Measurements from ENCODE around the gene RSL24D1. TPM values are rescaled to one million over a fixed set of nuclear protein-coding genes. Genes with fewer than 3 reads are reported as not detected.

RSL24D1 gene
- total RNA-seq, 1 donor from 2014 or later: 51.1 TPM

GRCh38 chr15:55230051-55230670 lies 33.4 kb upstream of the RSL24D1 start:
- H3K27me3 ChIP-seq: no peaks in the 10 kb centered on the region
- no peaks in the 10 kb centered on the region for H3K4me1 ChIP-seq
- TF ChIP-seq CTCF (IDR thresholded peaks at IDR 0.05) (no peak), POLR2AphosphoS5 (IDR thresholded peaks at IDR 0.05; ENCODE audit: insufficient read depth in 1 of 2, low read depth in 1 of 2) (no peak), POLR2A (IDR thresholded peaks at IDR 0.05) (no peak)
- intact Hi-C loops (cut with DNase I): no loop called here
- DNase-seq (ENCODE audit: extremely low spot score in 2 of 2): no peak
- no peak overlapping the region for H3K4me3 ChIP-seq
- no peaks in the 10 kb centered on the region for H3K9me3 ChIP-seq
- H3K27ac ChIP-seq: no peak overlapping the region
- H3K36me3 ChIP-seq: peaks cover 0 to 5% of the 10 kb centered on the region in 2 donors

GRCh38 chr15:55226127-55226526 lies 29.4 kb upstream of the RSL24D1 start:
- H3K4me1 ChIP-seq: peaks cover 9% of the 10 kb centered on the region
- no peaks in the 10 kb centered on the region for H3K27me3 ChIP-seq
- intact Hi-C loops (cut with DNase I): no loop called here
- no peak overlapping the region for H3K4me3 ChIP-seq
- H3K9me3 ChIP-seq: no peaks in the 10 kb centered on the region
- peaks cover 0 to 6% of the 10 kb centered on the region in 2 donors for H3K36me3 ChIP-seq
- TF ChIP-seq POLR2A (IDR thresholded peaks at IDR 0.05) (no peak), POLR2AphosphoS5 (IDR thresholded peaks at IDR 0.05; ENCODE audit: insufficient read depth in 1 of 2, low read depth in 1 of 2) (no peak), CTCF (IDR thresholded peaks at IDR 0.05) (no peak)
- no peak for DNase-seq (ENCODE audit: extremely low spot score in 2 of 2)
- H3K27ac ChIP-seq: no peak overlapping the region

GRCh38 chr15:55224892-55225291 lies 28.2 kb upstream of the RSL24D1 start:
- TF ChIP-seq POLR2A (IDR thresholded peaks at IDR 0.05): no peak
- TF ChIP-seq CTCF (IDR thresholded peaks at IDR 0.05): no peak
- TF ChIP-seq POLR2AphosphoS5 (IDR thresholded peaks at IDR 0.05; ENCODE audit: insufficient read depth in 1 of 2, low read depth in 1 of 2): no peak
- H3K4me3 ChIP-seq: no peak overlapping the region
- H3K4me1 ChIP-seq: peaks cover 9% of the 10 kb centered on the region
- peaks cover 0 to 6% of the 10 kb centered on the region in 2 donors for H3K36me3 ChIP-seq
- H3K9me3 ChIP-seq: no peaks in the 10 kb centered on the region
- intact Hi-C loops (cut with DNase I): no loop called here
- no peaks in the 10 kb centered on the region for H3K27me3 ChIP-seq
- no peak overlapping the region for H3K27ac ChIP-seq
- no peak for DNase-seq (ENCODE audit: extremely low spot score in 2 of 2)

GRCh38 chr15:55222588-55222987 lies 25.8 kb upstream of the RSL24D1 start:
- Histone ChIP-seq H3K4me1 (peaks cover 9% of the 10 kb centered on the region), H3K36me3 (peaks cover 0 to 6% of the 10 kb centered on the region in 2 donors), H3K27me3 (no peaks in the 10 kb centered on the region), H3K9me3 (no peaks in the 10 kb centered on the region), H3K27ac (no peak overlapping the region), H3K4me3 (no peak overlapping the region)
- intact Hi-C loops (cut with DNase I): no loop called here
- no peak for DNase-seq (ENCODE audit: extremely low spot score in 2 of 2)
- TF ChIP-seq POLR2AphosphoS5 (IDR thresholded peaks at IDR 0.05; ENCODE audit: insufficient read depth in 1 of 2, low read depth in 1 of 2) (no peak), POLR2A (IDR thresholded peaks at IDR 0.05) (no peak), CTCF (IDR thresholded peaks at IDR 0.05) (no peak)

All from vagina (tissue), 2 donors.